Measurements from ENCODE around the gene MAN1C1. TPM values are rescaled to one million over a fixed set of nuclear protein-coding genes. Genes with fewer than 3 reads are reported as not detected.
"Not testable (repeated sequence)": the region's sequence is repeated elsewhere in the genome, so short reads cannot be mapped to it uniquely, and the experiment has no call there.

The MAN1C1 gene
- total RNA-seq, 1 experiment from 2014 or later: 0.26 TPM

GRCh38 chr1:25603779-25604538 lies 12.6 kb upstream of the MAN1C1 start:
- not testable (repeated sequence) for H3K9me3 ChIP-seq, H3K36me3 ChIP-seq, H3K4me3 ChIP-seq, H3K27me3 ChIP-seq, DNase-seq

- Histone ChIP-seq H3K4me3 (no peak overlapping the region), H3K36me3 (no peaks in the 10 kb centered on the region), H3K9me3 (no peaks in the 10 kb centered on the region), H3K27me3 (peaks cover 21% of the 10 kb centered on the region)
- DNase-seq: no peak
These were observed 9.5 kb upstream of the MAN1C1 start for GRCh38 chr1:25607123-25607522.

- H3K27me3 ChIP-seq: peaks cover 21% of the 10 kb centered on the region
- H3K9me3 ChIP-seq: no peaks in the 10 kb centered on the region
- no peaks in the 10 kb centered on the region for H3K36me3 ChIP-seq
- H3K4me3 ChIP-seq: no peak overlapping the region
- peak; percentile 59 for DNase-seq
These were observed 8.0 kb upstream of the MAN1C1 start for GRCh38 chr1:25608488-25609178.

- H3K27me3 ChIP-seq: peaks cover 20% of the 10 kb centered on the region
- DNase-seq: no peak
- no peak overlapping the region for H3K4me3 ChIP-seq
- no peaks in the 10 kb centered on the region for H3K9me3 ChIP-seq
- no peaks in the 10 kb centered on the region for H3K36me3 ChIP-seq
These were observed 6.7 kb upstream of the MAN1C1 start for GRCh38 chr1:25609921-25610320.

GRCh38 chr1:25610822-25611630 lies 5.6 kb upstream of the MAN1C1 start:
- peaks cover 15% of the 10 kb centered on the region for H3K27me3 ChIP-seq
- no peak overlapping the region for H3K4me3 ChIP-seq
- H3K36me3 ChIP-seq: no peaks in the 10 kb centered on the region
- H3K9me3 ChIP-seq: no peaks in the 10 kb centered on the region
- no peak for DNase-seq

- no peak for DNase-seq
- Histone ChIP-seq H3K36me3 (no peaks in the 10 kb centered on the region), H3K9me3 (no peaks in the 10 kb centered on the region), H3K4me3 (no peak overlapping the region), H3K27me3 (peaks cover 13% of the 10 kb centered on the region)
These were observed 4.7 kb upstream of the MAN1C1 start for GRCh38 chr1:25611843-25612242.

- no peak for DNase-seq
These were observed 4.2 kb upstream of the MAN1C1 start for GRCh38 chr1:25612421-25612820.

GRCh38 chr1:25613091-25613490 lies 3.5 kb upstream of the MAN1C1 start:
- DNase-seq: no peak
- Histone ChIP-seq H3K27me3 (peaks cover 15% of the 10 kb centered on the region), H3K36me3 (no peaks in the 10 kb centered on the region), H3K9me3 (no peaks in the 10 kb centered on the region), H3K4me3 (no peak overlapping the region)

More at GRCh38 chr1:25612421-25612820, 4.2 kb upstream of the MAN1C1 start:
- H3K27me3 ChIP-seq: peaks cover 13% of the 10 kb centered on the region
- no peak overlapping the region for H3K4me3 ChIP-seq
- H3K9me3 ChIP-seq: no peaks in the 10 kb centered on the region
- no peaks in the 10 kb centered on the region for H3K36me3 ChIP-seq

GRCh38 chr1:25614501-25615171 lies 2.0 kb upstream of the MAN1C1 start:
- Histone ChIP-seq H3K4me3 (no peak overlapping the region), H3K36me3 (no peaks in the 10 kb centered on the region), H3K9me3 (no peaks in the 10 kb centered on the region), H3K27me3 (peaks cover 12% of the 10 kb centered on the region)
- no peak for DNase-seq

GRCh38 chr1:25615172-25615541 lies 1.4 kb upstream of the MAN1C1 start:
- H3K4me3 ChIP-seq: no peak overlapping the region
- DNase-seq: no peak
- no peaks in the 10 kb centered on the region for H3K36me3 ChIP-seq
- no peaks in the 10 kb centered on the region for H3K9me3 ChIP-seq
- peaks cover 11% of the 10 kb centered on the region for H3K27me3 ChIP-seq

GRCh38 chr1:25615563-25616094 lies 962 bp upstream of the MAN1C1 start:
- H3K27me3 ChIP-seq: peaks cover 7% of the 10 kb centered on the region
- no peaks in the 10 kb centered on the region for H3K9me3 ChIP-seq
- no peak for DNase-seq
- no peaks in the 10 kb centered on the region for H3K36me3 ChIP-seq
- H3K4me3 ChIP-seq: peak overlapping the region; percentile 50

- no peak for DNase-seq
These were observed 515 bp downstream of the MAN1C1 start for GRCh38 chr1:25616987-25617624.

GRCh38 chr1:25617625-25618432 lies 1.2 kb downstream of the MAN1C1 start:
- DNase-seq: no peak
- no peaks in the 10 kb centered on the region for H3K36me3 ChIP-seq
- no peak overlapping the region for H3K4me3 ChIP-seq
- peaks cover 6% of the 10 kb centered on the region for H3K27me3 ChIP-seq
- H3K9me3 ChIP-seq: no peaks in the 10 kb centered on the region

More at GRCh38 chr1:25616987-25617624, 515 bp downstream of the MAN1C1 start:
- peaks cover 6% of the 10 kb centered on the region for H3K27me3 ChIP-seq
- H3K36me3 ChIP-seq: no peaks in the 10 kb centered on the region
- H3K4me3 ChIP-seq: peak overlapping the region; percentile 51
- H3K9me3 ChIP-seq: no peaks in the 10 kb centered on the region

- DNase-seq: no peak
- H3K9me3 ChIP-seq: no peaks in the 10 kb centered on the region
- no peaks in the 10 kb centered on the region for H3K36me3 ChIP-seq
- H3K4me3 ChIP-seq: no peak overlapping the region
- peaks cover 6% of the 10 kb centered on the region for H3K27me3 ChIP-seq
These were observed 1.8 kb downstream of the MAN1C1 start for GRCh38 chr1:25618433-25618808.

GRCh38 chr1:25619101-25619890 lies 2.7 kb downstream of the MAN1C1 start:
- Histone ChIP-seq H3K4me3 (no peak overlapping the region), H3K9me3 (no peaks in the 10 kb centered on the region), H3K27me3 (peaks cover 6% of the 10 kb centered on the region), H3K36me3 (no peaks in the 10 kb centered on the region)
- no peak for DNase-seq

Data from MG63 (cell line).